ENCODE results near the gene CCDC80.

Gene CCDC80

DNA sequence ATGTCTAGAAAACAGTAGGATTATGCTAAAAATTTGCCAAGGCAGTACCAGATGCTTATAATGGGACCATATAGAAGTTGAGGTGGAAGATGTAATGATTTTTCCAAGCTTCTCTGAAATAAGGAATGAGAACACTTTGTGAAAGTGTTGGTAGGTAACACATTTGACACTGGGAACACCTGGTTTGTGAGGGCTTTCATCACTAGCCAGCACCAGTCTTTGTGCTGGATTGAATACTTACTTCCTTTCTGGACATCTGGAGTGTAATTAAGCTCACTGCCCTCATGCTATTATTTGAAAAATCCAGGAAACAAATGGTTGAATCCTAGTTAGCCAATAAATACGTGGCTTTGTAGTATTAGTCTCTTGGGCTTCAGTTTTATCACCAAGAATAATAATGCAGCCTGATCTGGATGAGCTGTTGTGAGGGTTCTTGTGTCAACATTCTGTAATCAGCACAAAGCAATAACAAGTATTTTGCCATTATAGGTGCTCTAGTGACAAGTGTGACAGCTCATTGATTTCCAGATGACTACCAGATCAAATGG is 12.9 kb downstream of the CCDC80 start:
- no peak for TF ChIP-seq CTCF (IDR thresholded peaks at IDR 0.05; ENCODE audit: control insufficient read depth, insufficient read depth, low read depth, low read length, missing control alignments)
- no peak overlapping the region for H3K4me3 ChIP-seq (ENCODE audit: control insufficient read depth, low read depth, low read length)
- no peak for DNase-seq (ENCODE audit: low read depth)

- DNase-seq (ENCODE audit: low read depth): no peak
- H3K4me3 ChIP-seq (ENCODE audit: control insufficient read depth, low read depth, low read length): no peak overlapping the region
- no peak for TF ChIP-seq CTCF (IDR thresholded peaks at IDR 0.05; ENCODE audit: control insufficient read depth, insufficient read depth, low read depth, low read length, missing control alignments)
These were observed 13.5 kb downstream of the CCDC80 start for GRCh38 chr3:112627419-112627818.

DNA sequence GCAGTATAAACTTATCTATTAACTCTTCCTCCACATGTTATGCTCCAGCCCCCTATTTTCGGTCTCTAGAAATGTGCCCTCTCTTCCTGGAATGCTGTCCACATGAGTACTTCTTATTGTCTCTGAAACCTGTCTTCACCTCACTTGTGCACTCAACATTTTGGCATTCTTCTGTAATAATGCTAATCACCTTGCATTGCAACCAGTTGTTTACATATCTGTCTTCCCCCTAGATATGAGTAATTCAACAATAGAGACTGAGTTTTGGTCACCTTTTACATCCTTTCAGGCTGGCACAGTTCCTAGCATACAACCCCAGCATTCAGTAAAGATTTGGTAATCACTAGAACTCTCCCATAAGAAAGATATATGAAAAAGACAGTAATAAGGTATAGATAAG is 17.2 kb downstream of the CCDC80 start:
- H3K4me3 ChIP-seq (ENCODE audit: control insufficient read depth, low read depth, low read length): no peak overlapping the region
- DNase-seq (ENCODE audit: low read depth): no peak
- no peak for TF ChIP-seq CTCF (IDR thresholded peaks at IDR 0.05; ENCODE audit: control insufficient read depth, insufficient read depth, low read depth, low read length, missing control alignments)

DNA sequence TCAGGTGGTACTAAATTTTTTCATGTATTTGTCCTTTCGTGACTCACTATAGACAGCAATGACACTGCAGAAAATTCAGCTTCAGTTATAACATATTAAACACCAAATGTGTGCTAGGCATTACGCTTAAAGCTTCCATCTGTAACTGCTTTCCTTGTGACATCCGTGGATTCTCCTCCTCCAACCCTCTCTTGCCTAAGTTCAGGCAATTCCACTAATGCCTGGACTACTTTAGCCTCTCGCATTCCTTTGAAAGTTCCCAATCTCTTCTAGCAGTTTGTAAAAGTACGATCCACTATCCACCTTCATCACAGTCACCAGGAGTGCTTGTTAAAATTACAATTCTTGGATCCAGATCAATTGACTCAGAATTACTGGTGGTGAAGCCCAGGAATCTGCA is 17.7 kb downstream of the CCDC80 start:
- TF ChIP-seq CTCF (IDR thresholded peaks at IDR 0.05; ENCODE audit: control insufficient read depth, insufficient read depth, low read depth, low read length, missing control alignments): no peak
- DNase-seq (ENCODE audit: low read depth): no peak
- H3K4me3 ChIP-seq (ENCODE audit: control insufficient read depth, low read depth, low read length): no peak overlapping the region

GRCh38 chr3:112619295-112619694 is 21.6 kb downstream of the CCDC80 start:
- H3K4me3 ChIP-seq (ENCODE audit: control insufficient read depth, low read depth, low read length): no peak overlapping the region
- DNase-seq (ENCODE audit: low read depth): no peak
- no peak for TF ChIP-seq CTCF (IDR thresholded peaks at IDR 0.05; ENCODE audit: control insufficient read depth, insufficient read depth, low read depth, low read length, missing control alignments)

DNA sequence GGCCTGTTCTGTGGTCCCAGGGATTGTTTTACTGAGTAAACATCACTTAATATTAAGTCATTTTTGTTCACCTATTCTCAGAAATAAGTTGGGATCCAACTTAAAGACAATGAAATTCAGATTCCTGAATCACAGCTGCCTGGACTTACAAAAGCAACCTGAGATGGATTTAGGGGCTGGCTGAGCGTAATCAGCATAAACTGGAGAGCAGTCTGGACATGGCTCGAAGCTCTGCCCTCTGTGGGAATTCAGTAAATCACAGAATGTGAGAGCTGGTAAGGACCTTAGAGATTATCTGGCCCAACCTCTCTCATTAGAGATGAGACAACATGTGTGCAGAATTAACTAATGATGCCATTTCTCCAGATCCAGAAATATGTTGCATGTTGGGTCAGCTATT is 23.7 kb downstream of the CCDC80 start:
- DNase-seq (ENCODE audit: low read depth): no peak
- no peak for TF ChIP-seq CTCF (IDR thresholded peaks at IDR 0.05; ENCODE audit: control insufficient read depth, insufficient read depth, low read depth, low read length, missing control alignments)
- no peak overlapping the region for H3K4me3 ChIP-seq (ENCODE audit: control insufficient read depth, low read depth, low read length)
